Activated naive CD4-positive, alpha-beta T cell treated with anti-CD3 and anti-CD28 coated beads, Interleukin-2, amount 50 U/mL, for 16 hours (primary cell): Measurements from ENCODE around the gene RBM6.
"Not testable (repeated sequence)": the region's sequence is repeated elsewhere in the genome, so short reads cannot be mapped to it uniquely, and the experiment has no call there.

Experiments
- DNase-seq: peaks from one replicate; pipeline ENCODE4 v3.0.0-alpha.2; 2020

Gene RBM6

GRCh38 chr3:49914906-49915305 lies 25.0 kb upstream of the RBM6 start:
- no peak for DNase-seq

GRCh38 chr3:49916686-49917085 lies 23.3 kb upstream of the RBM6 start:
- no peak for DNase-seq

DNA sequence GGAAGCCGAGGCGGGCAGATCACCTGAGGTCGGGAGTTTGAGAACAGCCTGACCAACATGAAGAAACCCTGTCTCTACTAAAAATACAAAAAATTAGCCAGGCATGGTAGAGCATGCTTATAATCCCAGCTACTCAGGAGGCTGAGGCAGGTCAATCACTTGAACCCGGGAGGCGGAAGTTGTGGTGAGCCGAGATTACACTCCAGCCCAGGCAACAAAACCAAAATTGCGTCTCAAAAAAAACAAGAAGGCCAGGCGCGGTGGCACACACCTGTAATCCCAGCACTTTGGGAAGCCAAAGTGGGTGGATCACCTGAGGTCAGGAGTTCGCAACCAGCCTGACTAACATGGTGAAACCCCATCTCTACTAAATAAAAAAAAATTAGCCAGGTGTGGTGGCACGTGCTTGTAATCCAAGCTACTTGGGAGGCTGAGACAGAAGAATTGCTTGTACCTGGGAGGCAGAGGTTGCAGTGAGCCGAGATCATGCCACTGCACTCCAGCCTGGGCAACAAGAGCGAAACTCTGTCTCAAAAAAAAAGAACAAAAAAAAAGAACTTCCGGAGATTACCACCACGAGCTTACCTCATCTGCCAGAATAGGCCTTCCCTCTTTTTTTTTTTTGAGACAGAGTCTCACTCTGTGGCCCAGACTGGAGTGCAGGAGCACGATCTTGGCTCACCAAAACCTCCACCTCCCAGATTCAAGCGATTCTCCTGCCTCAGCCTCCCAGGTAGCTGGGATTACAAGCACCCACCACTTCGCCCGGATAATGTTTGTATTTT lies 22.0 kb upstream of the RBM6 start:
- not testable (repeated sequence) for DNase-seq

- DNase-seq, result no peak
Measured at GRCh38 chr3:49924683-49925082, 15.3 kb upstream of the RBM6 start.

- no peak for DNase-seq
Measured at GRCh38 chr3:49925485-49925884, 14.5 kb upstream of the RBM6 start.

DNA sequence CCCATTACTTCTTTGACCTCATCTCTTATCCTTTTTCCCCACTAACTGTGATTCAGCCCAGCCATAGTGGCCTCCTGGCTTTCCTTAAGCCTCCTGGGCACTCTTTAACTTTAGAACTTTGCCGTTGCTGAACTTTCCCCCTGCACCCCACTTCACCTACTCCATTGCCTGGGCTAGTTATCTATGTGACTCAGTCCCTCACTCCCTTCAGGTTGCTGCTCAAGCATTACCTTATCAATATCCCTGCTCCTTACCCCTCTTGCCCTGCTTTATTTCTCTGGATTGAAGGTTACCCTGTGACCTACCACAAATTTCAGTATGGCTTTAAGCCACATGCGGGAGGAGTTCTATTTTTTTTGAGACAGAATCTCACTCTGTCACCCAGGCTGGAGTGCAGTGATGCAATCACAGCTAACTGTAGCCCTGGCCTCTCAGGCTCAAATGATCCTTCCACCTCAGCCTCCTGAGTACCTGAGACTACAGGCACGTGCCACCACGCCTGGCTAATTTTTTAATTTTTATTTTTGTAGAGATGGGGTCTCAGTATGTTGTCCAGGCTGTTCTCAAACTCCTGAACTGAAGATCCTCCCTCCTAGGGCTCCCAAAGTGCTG lies 13.7 kb upstream of the RBM6 start:
- DNase-seq, result no peak

DNA sequence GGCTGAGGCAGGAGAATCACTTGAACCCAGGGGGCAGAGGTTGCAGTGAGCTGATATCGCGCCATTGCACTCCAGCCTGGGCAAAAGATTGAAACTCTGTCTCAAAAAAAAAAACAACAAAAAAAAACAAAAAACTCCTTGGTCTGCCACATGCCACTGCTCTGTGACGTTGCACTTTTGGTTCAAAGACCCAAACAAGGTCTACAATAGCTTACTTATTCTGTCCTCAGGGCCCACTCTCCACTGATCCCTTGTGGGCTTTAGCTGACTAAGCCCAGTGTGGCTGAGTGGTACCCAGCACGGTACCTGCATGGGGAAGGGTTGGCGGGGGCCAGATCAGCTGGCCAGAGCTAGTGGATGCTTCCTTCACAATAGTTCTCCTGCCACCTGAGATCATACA lies 12.2 kb upstream of the RBM6 start:
- DNase-seq, result no peak

- no peak for DNase-seq
Measured at GRCh38 chr3:49928481-49929017, 11.4 kb upstream of the RBM6 start.

GRCh38 chr3:49929291-49930167 lies 10.4 kb upstream of the RBM6 start, which contains the start of gene MON1A:
Gene MON1A (minus strand): TSS chr3:49929811. CDS start chr3:49913346, 16,465 bp downstream.
- peak; percentile 86 for DNase-seq

- DNase-seq, result no peak
Measured at GRCh38 chr3:49930168-49930690, 9.7 kb upstream of the RBM6 start.

DNA sequence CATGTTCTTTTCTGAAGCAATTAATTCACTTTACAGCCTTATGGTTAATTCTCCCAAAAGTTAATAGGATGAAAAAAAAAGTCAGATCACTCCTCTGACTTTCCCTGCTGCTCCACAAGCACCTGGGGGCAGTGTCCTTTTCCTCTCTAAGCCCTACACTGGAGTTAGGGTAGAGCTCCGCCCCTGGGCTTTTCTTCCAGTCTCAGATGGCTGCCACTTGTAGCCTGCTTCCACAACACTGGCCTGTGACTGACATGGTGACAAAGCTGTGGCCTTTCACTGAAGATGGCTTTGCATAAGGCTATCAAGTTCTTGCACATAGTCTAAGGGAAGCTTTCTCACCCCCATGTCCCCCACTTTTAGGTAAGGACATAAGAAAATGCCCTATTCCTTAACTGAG lies 9.0 kb upstream of the RBM6 start:
- no peak for DNase-seq

- not testable (repeated sequence) for DNase-seq
Measured at GRCh38 chr3:49932281-49932680, 7.7 kb upstream of the RBM6 start.

DNA sequence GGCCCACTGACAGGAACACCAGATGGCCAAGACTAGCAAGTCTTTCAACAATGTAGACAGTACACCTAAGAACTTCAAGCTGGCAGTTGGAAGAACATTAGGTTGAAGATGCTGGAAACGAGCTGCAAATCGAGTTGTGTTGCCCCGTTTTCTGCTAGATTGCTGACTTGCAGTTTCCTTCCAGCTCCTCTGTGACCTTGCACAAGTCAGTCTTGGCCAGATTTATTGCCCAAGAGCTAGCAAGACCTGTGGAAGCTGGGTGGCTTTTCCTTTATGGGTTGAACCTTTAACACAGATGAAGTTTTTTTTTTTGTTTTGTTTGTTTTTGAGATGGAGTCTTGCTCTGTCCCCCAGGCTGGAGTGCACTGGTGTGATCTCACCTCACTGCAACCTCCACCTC lies 2.9 kb upstream of the RBM6 start:
- DNase-seq, result no peak

DNA sequence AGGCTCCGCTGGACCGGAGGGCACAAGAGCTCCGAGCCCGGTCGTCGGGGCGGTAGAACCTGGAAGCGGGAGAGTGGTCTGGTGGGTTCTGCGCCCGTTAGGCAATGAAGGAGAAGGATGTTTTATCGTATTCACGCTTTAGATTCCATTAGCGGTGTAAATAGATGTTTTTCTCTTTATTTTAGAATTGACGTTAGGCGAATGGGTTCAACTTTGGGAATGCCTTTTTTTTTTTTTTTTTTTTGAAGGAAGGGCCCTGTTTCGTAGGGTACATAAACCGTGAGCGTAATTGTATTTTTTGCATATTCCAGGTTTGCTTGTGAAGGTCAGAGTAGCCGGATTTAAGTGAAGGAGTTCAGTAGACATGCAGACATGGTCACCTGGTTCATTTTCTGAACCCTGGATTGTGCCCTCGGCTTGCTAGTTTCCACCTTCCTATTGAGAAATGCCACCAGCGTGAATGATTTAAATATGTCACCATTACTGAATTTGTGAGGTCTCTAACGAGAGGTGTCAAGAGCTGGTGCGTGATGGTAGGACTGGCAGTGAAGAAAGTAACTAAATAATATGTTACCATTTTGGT lies 808 bp downstream of the RBM6 start:
- DNase-seq, result no peak

DNA sequence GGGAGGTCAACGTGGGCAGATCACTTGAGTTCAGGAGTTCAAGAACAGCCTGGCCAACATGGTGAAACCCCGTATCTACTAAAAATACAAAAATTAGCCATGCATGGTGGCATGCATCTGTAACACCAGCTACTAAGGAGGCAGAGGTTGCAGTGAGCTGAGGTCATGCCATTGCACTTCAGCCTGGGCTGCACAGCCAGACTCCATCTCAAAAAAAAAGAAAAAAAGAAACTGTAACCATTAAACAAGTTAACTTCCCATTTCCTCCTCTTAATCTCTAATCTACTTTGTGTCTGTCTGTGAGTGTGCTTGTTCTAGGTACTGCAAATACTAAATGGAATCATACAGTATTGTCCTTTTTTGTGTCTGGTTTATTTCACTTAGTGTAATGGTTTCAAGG lies 2.7 kb downstream of the RBM6 start:
- DNase-seq, result no peak

- DNase-seq, result no peak
Measured at GRCh38 chr3:49952924-49953323, 13.0 kb downstream of the RBM6 start.

- DNase-seq, result no peak
Measured at GRCh38 chr3:49955636-49956035, 15.7 kb downstream of the RBM6 start.

DNA sequence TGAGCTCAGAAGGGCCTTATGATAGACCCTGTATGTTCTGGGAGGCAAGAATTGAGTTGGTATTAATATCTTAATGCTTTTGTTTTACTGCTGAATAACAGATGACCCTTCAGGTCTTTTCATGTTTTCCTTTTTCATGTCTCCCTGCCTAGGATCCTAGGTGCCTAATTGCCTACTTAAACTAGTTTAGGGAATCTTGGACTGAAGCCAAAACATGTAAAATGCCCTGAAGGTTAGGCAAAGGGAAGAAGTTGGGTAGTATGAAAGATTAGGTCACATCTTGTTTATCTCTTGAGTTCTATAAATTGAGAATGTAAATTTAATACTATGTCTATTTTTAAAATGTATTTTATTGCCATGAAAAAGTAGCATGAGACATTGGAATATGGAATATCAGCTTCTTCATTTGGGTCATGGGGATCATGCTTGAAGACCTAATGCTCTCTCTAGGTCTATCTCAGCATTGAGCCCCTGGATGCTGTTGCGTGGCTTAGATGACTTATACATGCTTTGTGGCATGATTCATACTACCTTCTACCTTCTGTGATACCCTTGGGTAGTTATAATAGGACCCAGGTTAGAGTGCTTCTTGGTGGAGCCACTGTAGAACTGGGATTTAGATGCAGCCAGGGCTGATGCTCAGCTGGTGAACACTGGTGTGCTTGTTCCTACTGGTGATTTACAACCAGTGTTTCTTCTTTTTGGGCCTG lies 26.4 kb downstream of the RBM6 start:
- no peak for DNase-seq

DNA sequence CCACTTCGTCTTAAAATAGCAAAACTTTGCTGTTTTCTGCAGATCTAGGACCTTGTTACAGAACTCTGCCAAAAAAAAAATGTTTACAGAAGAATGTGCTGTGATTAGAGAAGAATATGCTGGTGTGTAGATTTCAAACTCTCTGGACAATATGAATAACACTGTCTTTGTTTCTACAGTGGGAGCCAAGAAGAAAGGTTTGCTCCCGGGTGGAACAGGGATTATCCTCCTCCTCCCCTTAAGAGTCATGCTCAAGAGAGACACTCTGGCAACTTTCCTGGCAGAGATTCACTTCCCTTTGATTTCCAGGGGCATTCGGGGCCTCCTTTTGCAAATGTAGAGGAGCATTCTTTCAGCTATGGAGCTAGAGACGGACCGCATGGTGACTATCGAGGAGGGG lies 27.3 kb downstream of the RBM6 start:
- no peak for DNase-seq

DNA sequence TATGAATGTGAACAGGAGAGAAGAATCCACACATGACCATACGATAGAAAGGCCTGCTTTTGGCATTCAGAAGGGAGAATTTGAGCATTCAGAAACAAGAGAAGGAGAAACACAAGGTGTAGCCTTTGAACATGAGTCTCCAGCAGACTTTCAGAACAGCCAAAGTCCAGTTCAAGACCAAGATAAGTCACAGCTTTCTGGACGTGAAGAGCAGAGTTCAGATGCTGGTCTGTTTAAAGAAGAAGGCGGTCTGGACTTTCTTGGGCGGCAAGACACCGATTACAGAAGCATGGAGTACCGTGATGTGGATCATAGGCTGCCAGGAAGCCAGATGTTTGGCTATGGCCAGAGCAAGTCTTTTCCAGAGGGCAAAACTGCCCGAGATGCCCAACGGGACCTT lies 28.4 kb downstream of the RBM6 start:
- no peak for DNase-seq

DNA sequence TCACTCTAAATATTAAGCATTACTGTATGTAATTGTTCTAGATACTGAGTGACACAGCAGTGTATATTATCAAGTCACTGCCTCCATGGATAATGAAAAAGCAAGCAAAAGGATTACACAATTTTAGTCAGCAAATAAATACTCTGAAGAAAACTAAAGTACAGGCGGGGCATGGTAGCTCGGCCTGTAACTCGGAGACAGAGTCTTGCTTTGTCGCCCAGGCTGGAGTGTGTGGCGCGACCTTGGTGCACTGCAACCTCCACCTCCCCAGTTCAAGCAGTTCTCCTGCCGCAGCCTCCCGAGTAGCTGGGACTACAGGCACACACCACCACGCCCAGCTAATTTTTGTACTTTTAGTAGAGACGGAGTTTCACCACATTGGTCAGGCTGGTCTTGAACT lies 32.7 kb downstream of the RBM6 start:
- DNase-seq, result no peak

DNA sequence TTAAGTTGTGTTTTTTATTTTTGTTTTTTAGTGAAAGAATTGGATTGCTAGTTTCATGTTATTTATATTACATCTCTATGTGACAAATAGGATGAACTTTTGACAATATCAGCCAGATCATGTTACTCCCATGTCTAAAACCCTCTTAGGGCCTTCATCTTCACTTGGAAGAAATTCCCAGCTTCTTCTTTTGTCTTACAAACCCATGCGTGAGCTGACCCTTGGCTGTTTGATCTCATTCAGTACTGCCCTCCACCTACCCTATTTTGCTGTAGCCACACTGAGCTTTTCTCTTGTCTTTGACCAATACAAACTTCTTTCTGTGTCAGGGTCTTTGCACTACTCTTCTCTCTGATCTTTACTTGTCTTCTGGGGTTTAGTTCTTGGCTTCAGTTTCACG lies 37.0 kb downstream of the RBM6 start:
- no peak for DNase-seq
